A549 (cell line): ENCODE measurements around the gene CCNL1.

Experiments used
- CTCF ChIP-seq: fragments of >200 bp; sonication (Bioruptor Twin); formaldehyde crosslinking; IDR thresholded peaks from 3 replicates; pipeline ENCODE4 v1.5.1; 2016
- EP300 ChIP-seq, 2 experiments: fragments of >200 bp; sonication (Bioruptor Twin); formaldehyde crosslinking; IDR thresholded peaks; 2 replicates in 1 of 2; 3 replicates in 1 of 2; pipeline ENCODE4 v1.6.1; 2016 to 2017
- RFX5 ChIP-seq: fragments of 450-650 bp; IDR thresholded peaks from 2 replicates; pipeline ENCODE4 v1.7.1; 2014; ENCODE audit warnings: antibody characterized with exemption, mild to moderate bottlenecking, moderate library complexity

GRCh38 chr3:157159037-157159761 is 748 bp downstream of the CCNL1 start:
- TF ChIP-seq RFX5 (no peak), CTCF (no peak), EP300 (IDR thresholded peaks at IDR 0.05) (no peak)
